NCI-H128 (cell line): ENCODE results near the gene HMGXB4.
A peak's percentile ranks its signal among the peaks of the same experiment; 100 is the strongest.
"Not testable (repeated sequence)": the region's sequence is repeated elsewhere in the genome, so short reads cannot be mapped to it uniquely, and the experiment has no call there.

Experiments
- DNase-seq: peaks from one replicate; lab custom pipeline; 2025; ENCODE audit not compliant: unreplicated experiment; lab: John Stamatoyannopoulos, UW

The HMGXB4 gene

GRCh38 chr22:35257321-35258190 is at the start of gene HMGXB4:
Gene HMGXB4, plus strand, starts transcription at chr22:35257493. Its CDS starts 4,898 bp downstream, at chr22:35262391.
- peak; percentile 43 for DNase-seq

DNA sequence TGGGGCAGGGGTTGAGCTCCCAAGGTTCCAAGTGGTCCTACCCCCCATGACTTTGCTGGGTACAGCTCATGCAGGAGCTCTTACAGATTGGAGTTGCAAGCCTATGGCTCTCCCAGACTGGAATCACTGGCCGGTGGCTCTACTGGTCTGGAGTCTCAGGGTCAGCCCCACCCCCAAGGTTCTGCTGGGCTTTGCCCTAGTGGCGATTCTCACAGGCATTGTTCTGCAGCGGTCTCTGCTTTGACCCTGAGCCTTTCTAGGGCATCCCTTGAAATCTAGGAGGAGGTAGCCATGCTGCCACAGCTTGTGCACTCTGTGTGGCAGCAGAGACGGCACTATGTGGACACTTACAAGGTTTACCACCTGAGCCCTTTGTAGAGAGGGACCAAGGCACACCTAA is 49.3 kb upstream of the HMGXB4 start:
- DNase-seq: no peak

GRCh38 chr22:35209203-35209602 is 48.1 kb upstream of the HMGXB4 start:
- no peak for DNase-seq

DNA sequence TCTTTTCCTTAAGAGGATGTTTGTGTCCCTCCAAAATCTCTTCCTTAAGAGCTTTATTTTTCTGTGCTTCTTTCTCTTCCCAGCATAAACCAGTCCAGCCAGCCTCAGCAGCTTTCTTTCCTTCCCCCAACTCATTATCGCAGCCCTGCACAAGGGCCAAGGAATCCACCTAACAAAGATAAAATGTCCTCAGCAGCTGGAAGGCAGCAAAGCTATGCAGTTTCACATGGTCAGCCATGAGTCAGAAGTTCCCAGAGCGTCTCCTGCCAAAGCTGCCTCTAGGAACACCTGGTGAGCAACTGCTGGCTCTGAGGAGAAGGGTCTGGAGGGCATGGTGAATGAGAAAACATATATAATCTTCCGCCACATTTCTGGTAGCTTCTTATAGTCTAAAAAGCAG is 45.3 kb upstream of the HMGXB4 start:
- DNase-seq: no peak

- DNase-seq: no peak
Measured at GRCh38 chr22:35212996-35213395, 44.3 kb upstream of the HMGXB4 start.

- DNase-seq: no peak
Measured at GRCh38 chr22:35214968-35215367, 42.3 kb upstream of the HMGXB4 start.

DNA sequence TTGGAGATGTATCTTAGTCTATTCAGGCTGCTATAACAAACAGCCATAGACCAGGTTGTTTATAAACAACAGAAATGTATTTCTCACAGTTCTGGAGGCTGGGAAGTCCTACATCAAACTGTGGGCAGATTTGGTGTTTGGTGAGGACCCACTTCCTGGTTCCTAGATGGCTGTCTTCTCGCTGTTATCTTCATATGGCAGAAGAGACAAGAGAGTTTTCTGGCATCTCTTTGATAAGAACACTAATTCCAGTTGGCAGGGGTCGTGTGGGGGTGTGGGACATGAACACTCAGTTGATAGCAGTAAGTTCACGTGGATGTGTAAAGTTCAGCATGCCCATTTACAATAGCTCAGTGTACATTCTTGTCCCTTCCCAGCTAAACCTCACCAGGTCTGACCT is 41.3 kb upstream of the HMGXB4 start:
- no peak for DNase-seq

DNA sequence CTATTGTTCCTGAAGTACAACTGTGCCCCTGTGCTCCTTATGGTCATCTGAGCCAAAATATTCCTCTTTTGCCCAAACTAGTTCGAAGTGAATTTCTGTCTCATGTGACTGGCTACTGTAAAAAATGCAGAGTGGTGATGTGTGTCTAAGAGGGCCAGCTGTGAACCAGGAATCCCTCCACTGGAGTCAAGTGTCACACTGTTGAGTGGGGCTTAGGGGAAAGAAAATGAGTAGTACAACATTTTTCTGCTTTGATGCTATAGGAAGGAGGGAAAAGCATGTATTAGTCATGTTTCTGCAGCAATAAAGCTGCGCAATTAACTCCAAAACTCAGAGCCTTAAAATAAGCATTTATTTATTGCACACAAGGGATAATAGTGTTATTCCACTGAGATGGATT is 39.8 kb upstream of the HMGXB4 start:
- DNase-seq: no peak

DNA sequence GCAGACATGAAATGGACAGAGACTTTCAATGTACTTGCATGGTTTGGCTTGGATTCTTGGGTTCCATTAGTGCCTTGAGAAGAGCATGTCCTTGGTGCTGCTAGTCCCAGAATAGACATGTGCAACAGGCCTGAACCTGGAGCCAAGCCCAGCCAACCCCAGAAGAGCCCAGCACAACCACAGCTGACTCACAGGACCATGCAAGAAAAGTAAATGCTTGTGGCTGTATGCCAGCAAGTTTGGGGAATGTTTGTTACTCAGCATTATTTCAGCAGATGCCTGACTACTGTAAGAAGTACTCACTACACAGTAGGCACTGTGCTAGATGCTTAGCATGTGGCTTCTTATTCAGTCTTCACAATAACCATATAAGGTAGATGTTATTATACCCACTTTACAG is 39.2 kb upstream of the HMGXB4 start:
- DNase-seq: no peak

DNA sequence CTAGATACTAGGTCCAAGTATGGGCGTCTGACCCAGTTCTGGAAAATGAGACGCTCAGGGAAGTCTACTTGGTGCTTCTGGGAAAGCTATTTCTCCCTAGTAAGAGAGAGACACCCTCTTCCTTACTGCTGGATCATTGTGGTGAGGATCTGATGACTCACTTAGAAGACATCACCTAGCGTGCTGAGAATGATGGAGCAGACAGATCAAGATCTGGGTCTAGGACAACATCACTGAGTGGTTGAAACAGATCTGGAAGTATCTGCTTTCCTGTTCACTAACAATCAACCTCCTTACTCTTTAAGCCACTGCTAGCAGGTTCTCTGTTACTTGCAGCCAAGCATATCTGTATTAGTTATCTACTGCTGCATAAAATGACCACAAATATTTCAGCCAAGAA is 38.3 kb upstream of the HMGXB4 start:
- DNase-seq: no peak

DNA sequence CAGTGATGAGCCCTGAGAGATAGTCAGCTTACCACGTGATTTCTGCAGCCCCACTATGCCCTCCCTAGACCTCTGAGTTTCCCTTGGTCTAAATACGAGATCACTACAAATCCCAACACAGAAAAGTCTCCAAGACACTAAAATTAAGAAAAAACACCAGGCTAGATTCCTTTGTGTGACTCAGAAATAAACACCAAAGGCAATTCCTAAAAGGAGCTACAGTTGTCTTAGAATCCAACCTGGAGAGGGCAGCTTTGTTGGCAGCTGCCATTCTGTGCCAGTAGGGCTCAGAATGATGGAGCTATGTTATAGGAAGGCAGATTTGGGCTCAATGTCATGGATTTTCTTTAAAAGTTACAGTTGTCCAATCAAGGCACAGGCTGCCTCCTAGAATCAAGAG is 37.1 kb upstream of the HMGXB4 start:
- no peak for DNase-seq

GRCh38 chr22:35225010-35225409 is 32.3 kb upstream of the HMGXB4 start:
- DNase-seq: no peak

GRCh38 chr22:35226958-35227647 is 30.2 kb upstream of the HMGXB4 start:
- DNase-seq: no peak

GRCh38 chr22:35229865-35230264 is 27.4 kb upstream of the HMGXB4 start:
- no peak for DNase-seq

- no peak for DNase-seq
Measured at GRCh38 chr22:35230417-35230816, 26.9 kb upstream of the HMGXB4 start.

DNA sequence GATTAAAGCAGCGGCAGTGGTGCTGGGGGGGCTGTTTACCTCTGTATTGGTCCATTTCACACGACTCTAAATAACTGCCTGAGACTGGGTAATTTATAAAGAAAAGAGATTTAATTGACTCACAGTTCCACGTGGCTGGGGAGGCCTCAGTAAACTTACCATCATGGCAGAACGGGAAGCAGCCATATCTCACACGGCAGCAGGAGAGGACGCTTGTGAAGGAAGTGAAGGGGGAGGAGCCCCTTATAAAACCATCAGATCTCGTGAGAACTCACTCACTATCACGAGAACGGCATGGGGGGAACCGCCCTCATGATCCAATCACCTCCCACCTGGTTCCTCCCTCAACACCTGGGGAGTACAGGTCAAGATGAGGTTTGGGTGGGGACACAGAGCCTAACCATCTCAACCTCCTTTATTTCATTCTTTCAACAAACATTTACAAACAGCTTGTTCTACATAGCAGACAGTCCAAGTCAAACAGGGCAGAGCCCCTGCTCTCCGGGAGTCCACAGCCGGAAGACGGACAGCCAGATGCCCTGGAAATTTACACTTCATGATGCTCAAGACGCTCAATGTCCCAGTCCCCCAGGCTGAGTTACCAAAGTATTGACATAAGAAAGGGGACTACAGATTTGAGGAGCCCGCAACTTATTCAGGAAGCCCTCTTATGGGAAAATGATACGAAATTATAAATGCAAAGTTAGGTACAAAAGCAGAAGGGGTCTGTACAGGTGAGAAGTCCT is 26.3 kb upstream of the HMGXB4 start:
- DNase-seq: no peak

DNA sequence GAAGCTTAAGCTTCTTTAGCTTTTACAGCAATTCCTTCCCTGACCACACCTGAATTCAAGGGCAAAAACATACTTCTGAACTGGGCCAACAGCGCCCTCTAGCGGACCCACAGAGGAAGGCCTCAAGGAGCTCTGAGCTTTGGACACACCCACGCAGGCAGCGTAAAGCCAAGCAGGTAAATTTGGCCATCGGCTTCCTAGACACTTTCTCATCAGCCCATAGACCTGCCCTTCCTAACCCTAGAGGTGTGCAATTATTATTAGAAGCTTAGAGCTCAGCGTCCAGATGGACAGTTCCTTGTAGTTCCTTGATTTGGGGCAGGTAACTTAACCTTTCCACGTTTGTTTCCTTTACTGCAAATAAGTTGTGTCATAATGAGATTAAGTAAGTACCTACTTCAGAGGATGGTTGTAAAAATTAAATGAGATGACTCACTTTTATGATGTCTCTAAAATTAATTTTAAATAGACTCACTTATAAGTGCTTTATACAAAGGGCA is 25.7 kb upstream of the HMGXB4 start:
- DNase-seq: peak; percentile 36

- not testable (repeated sequence) for DNase-seq
Measured at GRCh38 chr22:35238749-35239148, 18.5 kb upstream of the HMGXB4 start.

GRCh38 chr22:35244507-35244906 is 12.8 kb upstream of the HMGXB4 start:
- DNase-seq: not testable (repeated sequence)

- no peak for DNase-seq
Measured at GRCh38 chr22:35250156-35250555, 7.1 kb upstream of the HMGXB4 start.

GRCh38 chr22:35253946-35254345 is 3.3 kb upstream of the HMGXB4 start:
- DNase-seq: no peak

DNA sequence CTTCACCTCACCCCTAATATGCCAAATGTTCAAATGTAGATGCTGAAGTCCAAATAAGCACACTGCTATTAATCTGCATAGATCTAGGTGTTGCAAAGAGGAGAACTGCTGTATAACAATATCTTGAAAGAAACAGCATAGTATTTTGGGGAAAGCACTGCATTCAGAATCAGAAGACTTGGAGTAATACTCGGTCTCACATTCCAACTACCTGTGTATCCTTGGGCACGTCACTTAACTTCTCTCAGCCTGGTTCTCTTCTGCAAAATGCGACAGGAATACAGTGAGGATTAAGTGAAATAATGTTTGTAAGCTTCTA is 332 bp upstream of the HMGXB4 start:
- no peak for DNase-seq
